Nephron (organoid): Measurements from ENCODE around the gene SOD2.
"Not testable (repeated sequence)": the region's sequence is repeated elsewhere in the genome, so short reads cannot be mapped to it uniquely, and the experiment has no call there.

ENCODE experiments used
- H3K27ac Mint-ChIP-seq, 3 experiments: 2 replicates each; pipeline ENCODE4 v1.8.0; 2020; ENCODE audit warnings: mixed read lengths in 3 of 3, mild to moderate bottlenecking in 2 of 3, moderate library complexity in 1 of 3
- H3K27me3 Mint-ChIP-seq: 2 replicates; pipeline ENCODE4 v1.8.0; 2021; ENCODE audit warnings: low read depth, mild to moderate bottlenecking, moderate library complexity, mixed read lengths
- H3K36me3 Mint-ChIP-seq: 2 replicates; pipeline ENCODE4 v1.8.0; 2020; ENCODE audit warnings: low read depth, mixed read lengths
- H3K4me1 Mint-ChIP-seq: 2 replicates; pipeline ENCODE4 v1.8.0; 2020; ENCODE audit warnings: mixed read lengths
- H3K4me3 Mint-ChIP-seq, 3 experiments: 2 replicates each; pipeline ENCODE4 v1.8.0; 2020; ENCODE audit warnings: mild to moderate bottlenecking in 3 of 3, mixed read lengths in 3 of 3, moderate library complexity in 2 of 3
- H3K9me3 Mint-ChIP-seq: 2 replicates; pipeline ENCODE4 v1.8.0; 2020; ENCODE audit warnings: mixed read lengths
- CTCF ChIP-seq, 3 experiments: fragments of 200-600 bp; sonication (generic); IDR thresholded peaks; one replicate each; pipeline ENCODE4 v1.5.0; 2021; ENCODE audit warnings: antibody characterized with exemption in 3 of 3; ENCODE audit not compliant: unreplicated experiment in 3 of 3

Gene SOD2

DNA sequence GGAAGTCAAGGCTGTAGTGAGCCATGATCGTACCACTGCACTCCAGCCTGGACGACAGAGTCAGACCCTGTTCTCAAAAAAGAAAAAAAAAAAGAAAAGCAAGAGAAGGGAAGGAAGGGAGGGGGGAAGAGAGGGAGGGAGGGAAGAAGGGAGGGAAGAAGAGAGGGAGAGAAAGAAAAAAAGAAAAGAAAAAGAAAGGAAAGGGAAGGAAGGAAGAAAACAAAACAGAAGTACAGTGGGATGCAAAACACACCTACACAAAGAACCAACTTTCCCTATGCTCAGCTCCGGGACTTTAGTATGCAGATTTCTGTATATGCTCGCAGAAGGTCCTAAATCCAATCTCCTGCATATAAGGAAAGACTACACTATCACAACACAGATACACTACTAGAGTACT is 31.7 kb upstream of the SOD2 start:
- Mint-ChIP-seq H3K27ac (peak overlapping the region in 1 of 3 experiments; percentile 100), H3K4me3 (peak overlapping the region; percentile 65 to 69 (median 69)), H3K4me1 (peaks cover 23% of the 10 kb centered on the region), H3K9me3 (no peaks in the 10 kb centered on the region), H3K27me3 (no peaks in the 10 kb centered on the region), H3K36me3 (peaks cover 30% of the 10 kb centered on the region)
- no peak for TF ChIP-seq CTCF (IDR thresholded peaks at IDR 0.05; ENCODE audit: unreplicated experiment in 3 of 3)

DNA sequence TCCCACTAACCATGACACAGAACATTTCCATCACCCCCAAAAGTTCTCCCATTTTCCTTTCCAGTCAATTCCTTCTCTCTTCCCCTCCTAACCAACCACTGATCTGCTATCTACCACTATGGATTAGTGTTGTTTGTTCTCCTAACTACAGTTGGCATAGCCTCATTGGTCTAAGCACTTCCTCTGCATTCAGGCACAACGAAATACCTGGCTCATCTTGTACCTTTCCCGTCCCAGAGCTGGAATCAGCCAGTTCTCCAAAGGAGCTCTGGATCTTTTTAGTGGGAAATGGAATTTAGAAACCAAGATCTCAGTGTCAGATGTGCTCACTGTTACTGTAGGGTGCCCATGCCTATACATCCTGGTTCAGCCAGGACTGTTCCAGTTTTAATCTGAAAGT is 30.2 kb upstream of the SOD2 start:
- H3K36me3 Mint-ChIP-seq = peaks cover 27% of the 10 kb centered on the region
- no peak for TF ChIP-seq CTCF (IDR thresholded peaks at IDR 0.05; ENCODE audit: unreplicated experiment in 3 of 3)
- no peak overlapping the region for H3K4me3 Mint-ChIP-seq
- peaks cover 8% of the 10 kb centered on the region for H3K4me1 Mint-ChIP-seq
- no peaks in the 10 kb centered on the region for H3K9me3 Mint-ChIP-seq
- no peaks in the 10 kb centered on the region for H3K27me3 Mint-ChIP-seq
- no peak overlapping the region for H3K27ac Mint-ChIP-seq

GRCh38 chr6:159722655-159723054 is 29.6 kb upstream of the SOD2 start:
- peaks cover 27% of the 10 kb centered on the region for H3K36me3 Mint-ChIP-seq

GRCh38 chr6:159721981-159722380 is 28.9 kb upstream of the SOD2 start:
- H3K4me1 Mint-ChIP-seq, H3K27ac Mint-ChIP-seq, H3K4me3 Mint-ChIP-seq, H3K9me3 Mint-ChIP-seq, H3K27me3 Mint-ChIP-seq: not testable (repeated sequence)
- H3K36me3 Mint-ChIP-seq = peaks cover 27% of the 10 kb centered on the region

More at GRCh38 chr6:159722655-159723054, 29.6 kb upstream of the SOD2 start:
- no peak for TF ChIP-seq CTCF (IDR thresholded peaks at IDR 0.05; ENCODE audit: unreplicated experiment in 3 of 3)
- Mint-ChIP-seq H3K4me1 (peaks cover 7% of the 10 kb centered on the region), H3K27ac (no peak overlapping the region), H3K9me3 (no peaks in the 10 kb centered on the region), H3K4me3 (no peak overlapping the region), H3K27me3 (no peaks in the 10 kb centered on the region)

DNA sequence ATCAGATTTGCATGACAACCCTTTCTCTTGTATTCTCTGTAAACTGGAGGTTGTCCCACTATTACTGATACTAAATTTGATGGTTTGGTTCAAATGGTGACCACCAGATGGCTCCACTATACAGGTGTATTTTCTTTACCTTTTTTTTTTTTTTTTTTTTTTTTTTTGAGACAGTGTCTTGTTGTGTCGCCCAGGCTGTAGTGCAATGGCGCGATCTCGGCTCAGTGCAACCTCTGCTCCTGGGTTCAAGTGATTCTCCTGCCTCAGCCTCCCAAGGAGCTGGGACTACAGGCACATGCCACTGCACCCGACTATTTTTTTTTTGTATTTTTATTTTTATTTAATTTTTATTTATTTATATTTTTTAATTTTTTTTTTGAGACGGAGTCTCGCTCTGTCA is 27.7 kb upstream of the SOD2 start:
- Mint-ChIP-seq H3K27ac (no peak overlapping the region), H3K4me3 (no peak overlapping the region), H3K36me3 (peaks cover 22% of the 10 kb centered on the region), H3K27me3 (no peaks in the 10 kb centered on the region), H3K4me1 (no peaks in the 10 kb centered on the region), H3K9me3 (no peaks in the 10 kb centered on the region)
- peak; percentile 39 to 44 (median 39) for TF ChIP-seq CTCF (IDR thresholded peaks at IDR 0.05; ENCODE audit: unreplicated experiment in 3 of 3)

DNA sequence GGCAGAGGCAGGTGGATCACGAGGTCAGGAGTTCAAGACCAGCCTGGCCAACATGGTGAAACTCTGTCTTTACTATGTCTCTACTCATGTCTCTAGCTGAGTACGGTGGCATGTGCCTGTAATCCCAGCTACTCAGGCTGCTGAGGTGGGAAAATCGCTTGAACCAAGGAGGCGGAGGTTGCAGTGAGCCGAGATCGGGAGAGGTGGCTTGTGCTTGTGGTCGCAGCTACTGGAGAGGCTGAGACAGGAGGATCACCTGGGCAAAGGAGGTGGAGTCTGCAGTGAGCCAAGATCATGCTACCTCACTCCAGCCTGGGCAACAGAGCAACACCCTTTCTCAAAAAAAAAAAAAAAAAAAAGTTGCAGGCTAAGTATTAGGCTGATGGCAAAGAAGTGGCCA is 26.2 kb upstream of the SOD2 start:
- no peak overlapping the region for H3K27ac Mint-ChIP-seq
- H3K27me3 Mint-ChIP-seq = no peaks in the 10 kb centered on the region
- no peaks in the 10 kb centered on the region for H3K9me3 Mint-ChIP-seq
- H3K36me3 Mint-ChIP-seq = peaks cover 26% of the 10 kb centered on the region
- TF ChIP-seq CTCF (IDR thresholded peaks at IDR 0.05; ENCODE audit: unreplicated experiment in 3 of 3) = no peak
- H3K4me3 Mint-ChIP-seq = no peak overlapping the region
- no peaks in the 10 kb centered on the region for H3K4me1 Mint-ChIP-seq
